ENCODE measurements around the gene ADAMTSL1. TPM values are rescaled to one million over a fixed set of nuclear protein-coding genes. Genes with fewer than 3 reads are reported as not detected.

ADAMTSL1 gene
- total RNA-seq, 1 donor from 2014 or later: 3.4 TPM

DNA sequence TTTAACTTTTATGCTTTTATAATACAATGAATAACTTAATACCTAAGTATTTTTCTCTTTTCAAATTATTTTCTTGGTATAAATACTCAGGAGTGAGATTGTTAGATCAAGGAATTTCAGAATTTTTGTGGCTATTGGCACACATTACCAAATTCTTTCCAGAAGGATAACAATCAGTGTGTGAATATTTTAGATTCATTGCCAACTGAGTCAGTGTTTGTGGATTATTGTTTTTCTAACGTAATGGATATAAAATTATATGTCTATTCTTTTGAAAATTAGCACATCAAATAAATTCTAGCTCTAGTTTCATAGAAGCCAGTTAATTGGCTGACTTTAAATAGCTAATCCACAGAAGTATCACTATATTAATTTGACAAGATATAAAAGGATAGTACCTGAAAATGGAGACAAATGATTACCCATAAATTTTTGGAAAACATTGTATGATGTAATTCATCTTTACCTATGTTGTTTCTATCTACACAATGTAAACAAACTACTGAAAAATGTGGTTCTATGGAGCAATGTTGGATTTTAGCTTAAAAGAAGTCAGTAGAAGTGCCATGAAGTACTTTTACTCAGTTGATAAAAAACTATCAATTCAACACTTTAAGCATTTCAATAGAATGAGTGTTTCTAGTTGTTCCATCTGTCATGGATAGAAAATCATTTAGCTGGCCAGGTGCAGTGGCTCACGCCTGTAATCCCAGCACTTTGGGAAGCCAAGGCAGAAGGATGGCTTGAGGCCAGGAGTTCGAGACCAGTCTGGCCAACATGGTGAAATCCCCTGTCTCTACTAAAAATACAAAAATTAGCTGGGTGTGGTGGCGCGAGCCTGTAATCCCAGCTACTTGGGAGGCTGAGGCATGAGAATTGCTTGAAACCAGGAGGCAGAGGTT is 185.1 kb downstream of the ADAMTSL1 start:
- no peak for DNase-seq (ENCODE audit: low spot score)

- no peak for DNase-seq (ENCODE audit: low spot score)
Observed at GRCh38 chr9:18660001-18660400, 186.0 kb downstream of the ADAMTSL1 start.

GRCh38 chr9:18662320-18662719 is 188.4 kb downstream of the ADAMTSL1 start:
- DNase-seq (ENCODE audit: low spot score): no peak

- no peak for DNase-seq (ENCODE audit: low spot score)
Observed at GRCh38 chr9:18665947-18666346, 192.0 kb downstream of the ADAMTSL1 start.

DNA sequence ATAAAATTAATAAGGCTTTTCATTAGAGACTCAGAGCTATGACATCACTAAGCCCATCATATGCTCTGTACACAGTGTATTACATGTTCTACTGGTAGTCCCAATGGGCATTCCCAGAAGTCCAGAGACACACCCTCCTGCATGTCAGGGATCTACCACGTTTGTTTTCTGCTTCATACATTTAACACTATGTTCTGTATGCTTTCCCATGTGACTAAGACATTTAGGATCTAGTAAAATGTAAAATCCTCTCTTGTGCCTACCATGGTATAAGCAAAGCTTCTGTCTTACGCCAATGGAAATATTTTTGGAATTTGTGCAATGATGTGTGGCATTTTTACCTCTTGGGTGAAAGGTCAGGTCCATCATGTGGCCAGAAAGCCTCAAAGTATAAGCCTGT is 192.4 kb downstream of the ADAMTSL1 start:
- no peak for DNase-seq (ENCODE audit: low spot score)

- DNase-seq (ENCODE audit: low spot score): no peak
Observed at GRCh38 chr9:18666986-18667772, 193.2 kb downstream of the ADAMTSL1 start.

DNA sequence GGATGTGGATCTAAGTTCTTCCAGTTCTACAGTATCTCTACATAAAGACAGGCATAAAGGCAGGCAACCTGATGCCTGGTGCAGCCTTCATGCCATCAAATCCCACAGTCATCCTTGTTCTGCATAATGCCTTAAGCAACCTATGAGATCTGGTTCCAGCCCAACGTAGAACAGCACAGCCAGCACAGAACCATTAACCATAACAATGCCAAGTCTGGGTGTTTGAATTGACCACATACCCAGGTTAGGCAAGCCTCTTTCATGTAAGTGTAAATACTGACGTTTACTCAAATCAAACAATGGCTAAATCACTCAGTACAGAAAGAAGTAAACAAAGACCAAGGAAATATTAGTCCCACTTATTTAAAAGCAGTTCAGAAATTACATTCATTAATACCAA is 195.0 kb downstream of the ADAMTSL1 start:
- DNase-seq (ENCODE audit: low spot score): no peak

DNA sequence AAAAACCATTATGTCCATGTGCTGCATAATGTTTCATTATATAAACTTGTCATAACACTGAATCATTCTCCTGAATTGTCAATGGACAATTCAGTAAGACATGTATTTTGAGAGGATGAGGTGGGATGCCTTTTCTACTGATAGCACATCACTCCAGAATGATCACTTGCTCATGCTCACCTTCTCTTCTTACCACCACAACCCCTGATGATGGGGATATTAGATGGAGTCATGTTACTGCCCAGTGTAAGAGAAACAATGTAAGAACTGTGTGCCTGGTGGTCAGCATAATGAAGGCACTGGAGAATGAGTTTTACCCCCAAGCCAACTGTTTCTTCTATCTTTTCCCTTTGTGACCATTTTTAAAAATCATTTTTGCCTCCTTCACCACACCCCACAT is 198.8 kb downstream of the ADAMTSL1 start:
- no peak for DNase-seq (ENCODE audit: low spot score)

DNA sequence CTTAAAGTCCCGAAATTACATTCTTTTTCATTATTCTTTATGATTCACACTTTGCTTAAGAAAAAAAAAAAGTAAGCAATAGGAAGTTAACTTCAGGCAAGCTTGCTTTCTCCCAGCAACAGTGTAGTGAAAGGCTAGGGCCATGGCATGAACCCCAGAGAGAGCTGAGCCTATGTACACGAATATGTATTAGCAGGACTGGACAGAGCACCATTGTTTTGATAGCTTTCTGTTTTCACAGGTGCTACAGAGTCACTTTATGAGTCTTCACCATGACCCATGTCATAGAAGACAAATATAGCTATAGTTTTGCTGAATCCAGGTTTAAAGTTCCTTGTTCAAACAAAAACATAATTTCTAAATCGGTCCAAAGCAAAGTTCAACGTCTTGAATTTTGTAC is 199.2 kb downstream of the ADAMTSL1 start:
- no peak for DNase-seq (ENCODE audit: low spot score)

DNA sequence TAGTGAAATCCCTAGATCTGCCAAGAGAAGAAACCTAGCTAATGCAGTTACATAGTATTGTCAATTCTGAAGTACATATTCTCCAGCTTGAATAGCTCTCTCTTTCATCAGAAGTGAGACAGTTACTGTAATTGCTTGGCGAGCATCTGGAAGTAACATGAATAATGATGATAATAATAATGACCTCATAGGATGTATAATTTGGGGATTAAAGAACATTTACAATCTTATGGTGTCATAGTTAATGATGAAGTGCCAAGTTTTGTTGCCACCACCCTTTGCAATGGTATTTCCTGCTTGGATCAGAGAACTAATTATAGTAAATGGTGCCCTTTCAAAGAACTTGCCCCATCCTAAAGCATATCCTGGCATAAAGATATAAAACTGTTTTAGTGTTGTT is 201.4 kb downstream of the ADAMTSL1 start:
- no peak for DNase-seq (ENCODE audit: low spot score)

DNA sequence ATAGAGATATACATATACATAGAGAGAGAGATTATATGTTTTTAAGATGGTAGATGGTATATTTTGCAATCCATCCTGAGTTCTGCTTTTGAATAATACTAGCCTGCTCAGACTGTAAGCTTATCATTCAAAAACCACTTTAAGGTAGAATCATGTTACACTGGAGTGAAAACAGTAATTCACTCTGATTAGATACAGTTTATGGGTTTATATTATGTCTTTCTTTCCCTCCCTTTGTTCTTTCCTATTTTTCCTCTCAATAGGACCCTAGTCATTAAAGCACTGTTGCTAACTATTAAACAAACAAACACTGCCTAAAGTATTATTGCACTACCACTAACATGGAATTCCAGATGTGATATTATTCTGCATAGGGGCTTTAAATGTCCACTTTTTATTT is 202.0 kb downstream of the ADAMTSL1 start:
- no peak for DNase-seq (ENCODE audit: low spot score)

DNA sequence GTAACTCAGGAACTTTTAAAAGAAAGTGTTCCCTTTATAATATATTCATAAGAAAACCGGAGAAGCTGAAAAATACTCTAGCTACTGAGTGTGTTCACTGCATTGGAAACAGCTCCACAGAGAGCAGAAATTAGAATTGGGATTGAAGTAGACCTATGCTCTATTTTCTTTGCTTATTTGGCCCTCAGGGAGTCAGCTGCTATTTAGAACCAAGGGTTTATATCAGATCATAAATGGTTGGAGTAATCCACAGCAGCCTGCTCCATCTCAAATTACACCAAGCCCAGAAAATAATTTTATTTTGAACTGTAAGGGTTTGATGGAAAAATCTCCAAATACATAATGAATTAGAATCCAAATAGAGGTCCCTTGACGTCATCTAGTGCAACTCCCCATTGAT is 202.6 kb downstream of the ADAMTSL1 start:
- DNase-seq (ENCODE audit: low spot score): no peak

DNA sequence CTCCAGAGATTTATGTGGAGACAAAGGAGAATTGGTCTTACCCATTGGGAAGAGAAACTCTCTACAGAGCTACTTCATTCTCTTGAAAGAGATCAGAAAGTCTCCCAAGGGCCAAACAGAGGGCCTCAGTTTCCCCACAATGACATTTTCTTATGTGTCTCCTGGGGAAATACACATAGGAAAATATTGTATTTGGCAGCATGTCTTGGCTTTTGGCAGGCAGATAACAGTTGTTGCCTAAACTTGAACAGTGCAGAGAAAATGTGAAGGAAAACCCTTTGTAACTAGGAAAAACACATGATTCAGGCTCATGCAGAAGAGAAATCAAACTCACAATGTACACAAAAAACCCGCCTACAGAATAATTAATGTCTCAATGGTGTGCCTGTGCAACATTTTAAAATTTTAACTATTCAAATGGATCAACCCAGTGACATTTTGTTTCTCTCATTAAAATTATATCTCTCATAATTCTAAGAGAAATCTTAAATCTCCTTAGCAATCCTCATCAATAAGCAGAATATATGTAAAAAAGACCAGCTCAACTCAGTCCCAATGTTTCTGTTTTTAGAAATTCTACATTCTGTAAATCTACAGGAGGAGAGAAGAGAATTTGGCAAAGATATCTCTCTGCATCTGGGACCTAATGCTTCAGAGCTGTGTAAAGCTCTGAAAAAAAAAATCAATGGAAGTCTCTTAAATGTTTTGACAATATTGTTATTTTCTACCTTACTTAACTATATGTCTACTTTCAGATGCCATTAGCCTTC is 205.1 kb downstream of the ADAMTSL1 start:
- DNase-seq (ENCODE audit: low spot score): no peak

DNA sequence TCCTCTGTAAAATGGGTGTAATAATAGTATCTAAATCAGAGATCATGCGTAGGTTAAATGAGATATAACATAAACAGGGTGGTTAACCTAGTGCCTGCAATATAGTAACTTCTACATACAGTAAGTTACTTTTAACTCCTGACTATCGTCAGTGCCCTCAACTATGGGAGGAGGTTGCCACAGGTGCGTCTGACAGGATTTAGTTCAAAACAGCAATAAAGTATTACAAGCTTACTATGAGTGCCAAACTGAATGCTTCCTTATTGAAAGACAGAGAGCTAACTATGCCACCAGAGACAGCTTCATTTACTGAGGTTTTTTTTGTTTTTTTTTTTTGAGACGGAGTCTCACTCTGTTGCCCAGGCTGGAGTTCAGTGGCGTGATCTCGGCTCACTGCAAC is 209.0 kb downstream of the ADAMTSL1 start:
- DNase-seq (ENCODE audit: low spot score): no peak

GRCh38 chr9:18683312-18683711 is 209.4 kb downstream of the ADAMTSL1 start:
- no peak for DNase-seq (ENCODE audit: low spot score)

DNA sequence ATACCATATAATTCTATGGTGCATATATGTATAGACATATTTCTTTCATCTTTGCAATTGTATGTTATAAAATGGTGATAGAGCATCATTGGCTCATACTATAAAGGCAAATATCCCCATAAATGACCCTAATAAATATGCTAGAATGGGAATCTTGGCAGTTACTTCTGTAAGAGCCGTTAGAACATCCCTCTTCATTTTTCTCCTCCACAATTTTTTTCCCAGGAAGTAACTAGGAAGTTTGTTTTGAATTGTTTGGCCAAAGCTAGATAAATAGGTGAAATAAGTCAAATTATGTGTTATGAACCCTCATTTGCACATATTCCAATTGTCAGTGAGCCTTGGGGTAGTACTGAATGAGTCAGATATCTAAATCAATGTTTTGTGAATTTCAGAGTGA is 209.9 kb downstream of the ADAMTSL1 start:
- no peak for DNase-seq (ENCODE audit: low spot score)

GRCh38 chr9:18684593-18685317 is 210.8 kb downstream of the ADAMTSL1 start:
- no peak for DNase-seq (ENCODE audit: low spot score)

DNA sequence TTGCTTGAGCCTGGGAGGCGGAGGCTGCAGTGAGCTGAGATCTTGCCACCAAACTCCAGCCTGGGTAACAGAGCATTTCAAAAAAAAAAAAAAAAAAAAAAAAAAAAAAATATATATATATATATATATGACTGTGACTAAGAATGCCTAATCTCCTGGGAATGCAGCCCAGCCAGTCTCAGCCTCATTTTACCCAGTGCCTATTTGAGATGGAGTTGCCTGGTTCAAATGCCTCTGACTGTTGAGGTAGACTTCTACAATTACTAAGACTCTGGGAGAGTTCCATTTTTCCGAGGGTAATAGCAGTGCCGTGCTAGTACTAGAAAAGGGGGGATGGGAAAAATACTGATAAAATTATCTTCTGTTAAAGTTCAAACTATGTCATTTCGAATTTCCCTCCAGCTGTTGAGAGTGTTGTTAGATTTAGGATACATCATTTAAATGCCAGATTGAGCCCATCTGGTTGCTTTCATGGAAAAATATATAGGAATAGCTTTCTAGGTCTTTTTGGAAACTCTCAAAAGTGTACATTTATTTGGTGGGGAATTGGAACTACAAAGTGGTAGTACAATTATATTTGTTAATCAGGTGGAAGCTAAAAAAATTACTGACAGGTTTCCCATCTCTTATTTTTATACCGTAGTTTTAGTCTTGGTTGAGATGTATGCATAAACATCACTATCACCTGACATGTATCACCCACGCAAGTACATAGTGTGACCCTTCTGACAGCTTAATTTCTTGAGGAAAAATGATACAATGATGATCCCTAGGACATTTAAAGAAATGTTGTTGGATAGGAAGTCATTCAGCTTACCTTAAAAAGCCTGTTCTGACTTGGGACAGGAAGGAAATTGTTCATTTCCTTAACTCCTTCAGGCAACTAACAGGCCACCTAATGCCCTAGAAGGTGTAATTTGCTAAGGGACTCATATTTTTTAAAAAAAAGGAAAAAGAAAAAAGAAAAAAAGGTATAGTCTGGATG is 214.9 kb downstream of the ADAMTSL1 start:
- DNase-seq (ENCODE audit: low spot score): no peak

- DNase-seq (ENCODE audit: low spot score): no peak
Observed at GRCh38 chr9:18689921-18690320, 216.0 kb downstream of the ADAMTSL1 start.

DNA sequence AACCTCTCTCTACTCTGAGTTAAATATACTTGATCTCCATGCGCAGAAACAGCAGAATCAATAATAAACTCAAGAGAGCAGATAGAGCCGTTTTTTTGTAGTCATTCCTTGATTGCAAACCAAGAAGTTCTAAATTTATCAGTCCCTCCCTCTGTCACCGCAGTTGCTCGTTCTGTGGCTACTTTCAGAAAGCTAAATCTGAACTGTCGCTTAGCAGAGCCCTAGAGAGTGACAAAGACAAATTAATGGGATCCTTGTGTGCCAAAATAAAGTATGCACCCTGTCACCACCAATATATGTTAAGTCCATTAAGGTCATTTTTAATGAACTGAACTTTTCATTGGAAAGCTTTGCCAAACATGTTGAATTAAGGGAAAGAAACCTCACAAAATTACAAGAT is 218.3 kb downstream of the ADAMTSL1 start:
- DNase-seq (ENCODE audit: low spot score): no peak

All from mesenteric fat pad (tissue), 1 donor.